Measurements from ENCODE around the gene CMTM2.
"Not testable (repeated sequence)": the region's sequence is repeated elsewhere in the genome, so short reads cannot be mapped to it uniquely, and the experiment has no call there.

The CMTM2 gene

GRCh38 chr16:66609139-66609510 is 29.9 kb downstream of the CMTM2 start:
- DNase-seq (ENCODE audit: low read depth), result no peak

GRCh38 chr16:66610111-66610820 is 31.0 kb downstream of the CMTM2 start:
- DNase-seq (ENCODE audit: low read depth), result no peak

- not testable (repeated sequence) for DNase-seq (ENCODE audit: low read depth)
These were observed 32.6 kb downstream of the CMTM2 start for GRCh38 chr16:66611911-66612310.

GRCh38 chr16:66612422-66612821 is 33.2 kb downstream of the CMTM2 start:
- DNase-seq (ENCODE audit: low read depth), result no peak

- DNase-seq (ENCODE audit: low read depth), result no peak
These were observed 35.0 kb downstream of the CMTM2 start for GRCh38 chr16:66614161-66614802.

GRCh38 chr16:66616169-66616568 is 36.9 kb downstream of the CMTM2 start:
- DNase-seq (ENCODE audit: low read depth), result no peak

GRCh38 chr16:66616592-66616991 is 37.3 kb downstream of the CMTM2 start:
- no peak for DNase-seq (ENCODE audit: low read depth)

GRCh38 chr16:66617010-66617434 is 37.8 kb downstream of the CMTM2 start:
- DNase-seq (ENCODE audit: low read depth), result no peak

- no peak for DNase-seq (ENCODE audit: low read depth)
These were observed 38.5 kb downstream of the CMTM2 start for GRCh38 chr16:66617728-66618127.

- DNase-seq (ENCODE audit: low read depth), result no peak
These were observed 39.5 kb downstream of the CMTM2 start for GRCh38 chr16:66618588-66619375.

GRCh38 chr16:66619534-66620428 is 40.5 kb downstream of the CMTM2 start:
- DNase-seq (ENCODE audit: low read depth), result no peak

- DNase-seq (ENCODE audit: low read depth), result no peak
These were observed 41.1 kb downstream of the CMTM2 start for GRCh38 chr16:66620429-66620795.

- no peak for DNase-seq (ENCODE audit: low read depth)
These were observed 42.7 kb downstream of the CMTM2 start for GRCh38 chr16:66621973-66622372.

GRCh38 chr16:66622863-66623262 is 43.6 kb downstream of the CMTM2 start:
- no peak for DNase-seq (ENCODE audit: low read depth)

GRCh38 chr16:66623755-66624154 is 44.5 kb downstream of the CMTM2 start:
- no peak for DNase-seq (ENCODE audit: low read depth)

GRCh38 chr16:66627611-66628378 is 48.5 kb downstream of the CMTM2 start:
- DNase-seq (ENCODE audit: low read depth), result not testable (repeated sequence)

GRCh38 chr16:66629856-66630255 is 50.6 kb downstream of the CMTM2 start:
- no peak for DNase-seq (ENCODE audit: low read depth)

GRCh38 chr16:66630561-66631260 is 51.4 kb downstream of the CMTM2 start:
- not testable (repeated sequence) for DNase-seq (ENCODE audit: low read depth)

- not testable (repeated sequence) for DNase-seq (ENCODE audit: low read depth)
These were observed 52.3 kb downstream of the CMTM2 start for GRCh38 chr16:66631558-66631957.

GRCh38 chr16:66634527-66635196 is 55.4 kb downstream of the CMTM2 start:
- DNase-seq (ENCODE audit: low read depth), result no peak

Data from stimulated activated CD8-positive, alpha-beta memory T cell treated with anti-CD3 and anti-CD28 coated beads, Interleukin-15, amount 100 ng/mL, for 24 hours (primary cell).